ENCODE results near the gene ROR1.

ROR1 gene

GRCh38 chr1:64031236-64031635 is 257.4 kb downstream of the ROR1 start:
- no peak for DNase-seq (ENCODE audit: low spot score)

- no peak for DNase-seq (ENCODE audit: low spot score)
Observed at GRCh38 chr1:64033667-64034220, 259.9 kb downstream of the ROR1 start.

GRCh38 chr1:64036549-64036948 is 262.7 kb downstream of the ROR1 start:
- DNase-seq (ENCODE audit: low spot score) = no peak

GRCh38 chr1:64038119-64038518 is 264.3 kb downstream of the ROR1 start:
- no peak for DNase-seq (ENCODE audit: low spot score)

GRCh38 chr1:64038965-64039364 is 265.1 kb downstream of the ROR1 start:
- DNase-seq (ENCODE audit: low spot score) = no peak

- peak; percentile 79 for DNase-seq (ENCODE audit: low spot score)
Observed at GRCh38 chr1:64039390-64039926, 265.6 kb downstream of the ROR1 start.

- DNase-seq (ENCODE audit: low spot score) = no peak
Observed at GRCh38 chr1:64041371-64042131, 267.7 kb downstream of the ROR1 start.

GRCh38 chr1:64042331-64043100 is 268.7 kb downstream of the ROR1 start:
- DNase-seq (ENCODE audit: low spot score) = no peak

- no peak for DNase-seq (ENCODE audit: low spot score)
Observed at GRCh38 chr1:64043288-64043687, 269.5 kb downstream of the ROR1 start.

GRCh38 chr1:64043976-64044375 is 270.2 kb downstream of the ROR1 start:
- DNase-seq (ENCODE audit: low spot score) = no peak

- DNase-seq (ENCODE audit: low spot score) = no peak
Observed at GRCh38 chr1:64046243-64046642, 272.4 kb downstream of the ROR1 start.

- DNase-seq (ENCODE audit: low spot score) = no peak
Observed at GRCh38 chr1:64046891-64047290, 273.1 kb downstream of the ROR1 start.

GRCh38 chr1:64047549-64047996 is 273.8 kb downstream of the ROR1 start:
- DNase-seq (ENCODE audit: low spot score) = no peak

- DNase-seq (ENCODE audit: low spot score) = no peak
Observed at GRCh38 chr1:64049900-64050540, 276.2 kb downstream of the ROR1 start.

- DNase-seq (ENCODE audit: low spot score) = no peak
Observed at GRCh38 chr1:64050601-64051000, 276.8 kb downstream of the ROR1 start.

- DNase-seq (ENCODE audit: low spot score) = no peak
Observed at GRCh38 chr1:64051796-64052195, 278.0 kb downstream of the ROR1 start.

- no peak for DNase-seq (ENCODE audit: low spot score)
Observed at GRCh38 chr1:64052777-64053176, 279.0 kb downstream of the ROR1 start.

- DNase-seq (ENCODE audit: low spot score) = no peak
Observed at GRCh38 chr1:64055310-64055709, 281.5 kb downstream of the ROR1 start.

- no peak for DNase-seq (ENCODE audit: low spot score)
Observed at GRCh38 chr1:64059556-64059955, 285.7 kb downstream of the ROR1 start.

GRCh38 chr1:64060611-64061302 is 286.9 kb downstream of the ROR1 start:
- DNase-seq (ENCODE audit: low spot score) = no peak

GRCh38 chr1:64061430-64062104 is 287.8 kb downstream of the ROR1 start:
- no peak for DNase-seq (ENCODE audit: low spot score)
